Common myeloid progenitor, CD34-positive (primary cell): ENCODE results near the gene CUX1.

Source experiments
- CTCF ChIA-PET: fragments of 350-600 bp; sonication (Branson Sonifier 250); formaldehyde crosslinking; loops from one replicate; lab custom pipeline; 2021; ENCODE audit warnings: antibody characterized with exemption; lab: Charles Lee
- POLR2A ChIA-PET: fragments of 350-600 bp; sonication (Branson Sonifier 250); formaldehyde crosslinking; loops from one replicate; lab custom pipeline; 2021; ENCODE audit warnings: antibody characterized with exemption; lab: Charles Lee
- DNase-seq, 3 donors: peaks; one replicate each; pipeline versions ENCODE4 v3.0.0 to v3.0.0-alpha.2; 2013
- H3K27ac ChIP-seq, 2 experiments: 1 replicate in 1 of 2; 2 replicates in 1 of 2; pipeline ENCODE4 v1.7.0; 2013; ENCODE audit warnings: inconsistent platforms in 2 of 2, low read length in 2 of 2, mild to moderate bottlenecking in 2 of 2, low read depth in 1 of 2, moderate library complexity in 1 of 2; ENCODE audit not compliant: severe bottlenecking in 2 of 2, insufficient read depth in 1 of 2, poor library complexity in 1 of 2
- H3K27me3 ChIP-seq, 5 experiments: replicated peaks in 2 of 5; 1 replicate in 3 of 5; 2 replicates in 2 of 5; pipeline versions ENCODE4 v1.6.1 to v1.7.0; 2013; ENCODE audit warnings: low read length in 4 of 5, mild to moderate bottlenecking in 2 of 5, moderate library complexity in 2 of 5, inconsistent platforms in 1 of 5; ENCODE audit not compliant: insufficient read depth in 5 of 5, control insufficient read depth in 4 of 5
- H3K36me3 ChIP-seq, 4 experiments: 1 replicate in 2 of 4; 2 replicates in 2 of 4; pipeline versions ENCODE4 v1.6.1 to v1.7.0; 2013; ENCODE audit warnings: low read length in 3 of 4, control low read depth in 1 of 4, mild to moderate bottlenecking in 1 of 4; ENCODE audit not compliant: control insufficient read depth in 4 of 4, insufficient read depth in 4 of 4
- H3K4me1 ChIP-seq, 4 experiments: 1 replicate in 3 of 4; 2 replicates in 1 of 4; pipeline versions ENCODE4 v1.6.1 to v1.7.1; 2013; ENCODE audit warnings: low read length in 3 of 4, mild to moderate bottlenecking in 3 of 4, control low read depth in 1 of 4, inconsistent platforms in 1 of 4, moderate library complexity in 1 of 4; ENCODE audit not compliant: control insufficient read depth in 4 of 4, insufficient read depth in 4 of 4; ENCODE audit errors: control extremely low read depth in 1 of 4
- H3K4me3 ChIP-seq, 7 experiments: 1 replicate in 4 of 7; 2 replicates in 3 of 7; pipeline versions ENCODE4 v1.5.1 to v1.7.0; 2013; ENCODE audit warnings: mild to moderate bottlenecking in 7 of 7, low read length in 6 of 7, moderate library complexity in 6 of 7, inconsistent platforms in 2 of 7, low read depth in 2 of 7, control low read depth in 1 of 7; ENCODE audit not compliant: insufficient read depth in 4 of 7, control insufficient read depth in 1 of 7; ENCODE audit errors: extremely low read depth in 1 of 7
- H3K9me3 ChIP-seq, 5 experiments: 1 replicate in 4 of 5; 2 replicates in 1 of 5; pipeline versions ENCODE4 v1.6.1 to v1.7.1; 2013; ENCODE audit warnings: low read length in 4 of 5, mild to moderate bottlenecking in 2 of 5, inconsistent platforms in 1 of 5, low read depth in 1 of 5, moderate library complexity in 1 of 5; ENCODE audit not compliant: control insufficient read depth in 4 of 5, insufficient read depth in 2 of 5; ENCODE audit errors: control extremely low read depth in 1 of 5
- WGBS: methylation state at CpG from one replicate; pipeline ENCODE4 v1.1.5; 2013; ENCODE audit not compliant: insufficient coverage; 5-methylcytosine and 5-hydroxymethylcytosine counted together

Gene CUX1

DNA sequence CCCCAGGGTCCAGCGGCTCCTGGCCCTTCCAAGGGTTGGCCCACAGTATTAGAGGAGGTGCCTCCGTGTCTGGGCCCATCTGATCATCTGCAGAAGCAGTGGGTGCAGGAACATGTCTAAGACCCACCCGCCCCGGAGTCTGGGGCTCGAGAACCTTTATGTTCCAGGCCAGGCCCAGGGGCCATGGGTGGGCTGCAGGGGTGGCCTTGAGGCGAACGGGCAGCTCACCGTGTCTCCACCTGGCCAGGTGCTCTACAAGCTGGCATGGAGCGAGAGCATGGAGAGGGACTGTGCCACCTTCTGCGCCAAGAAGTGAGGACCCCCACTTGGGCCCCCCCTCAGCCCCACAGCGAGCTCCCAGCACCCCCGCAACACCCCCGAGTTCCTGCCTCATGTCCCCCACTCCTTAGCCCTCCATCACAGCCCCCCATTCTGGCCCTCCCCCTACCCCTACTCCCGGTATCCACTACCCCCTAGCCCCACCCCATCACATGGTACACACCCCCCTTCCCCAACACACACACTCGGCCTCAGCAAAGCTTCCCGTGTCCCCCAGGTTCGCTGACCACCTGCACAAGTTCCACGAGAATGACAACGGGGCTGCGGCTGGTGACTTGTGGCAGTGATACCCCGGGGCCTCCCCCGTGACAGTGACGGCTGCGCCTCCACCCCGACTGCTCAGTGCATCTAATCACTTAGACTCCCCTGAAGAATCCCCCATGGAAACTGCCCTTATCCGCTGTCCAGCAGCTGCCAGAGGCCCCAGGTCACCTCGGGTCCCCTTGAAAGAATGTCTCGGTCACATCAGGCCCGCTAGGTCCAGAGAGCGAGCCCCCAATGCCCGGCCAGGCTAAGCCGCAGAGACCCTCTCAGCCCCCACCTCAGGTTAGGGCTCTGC lies 465.3 kb downstream of the CUX1 start:
- peaks cover 0 to 47% (median 35%) of the 10 kb centered on the region in 4 experiments for H3K4me1 ChIP-seq
- 97% methylated on average over 25 of the region's 32 CpGs for WGBS
- POLR2A ChIA-PET: no interaction called here
- H3K9me3 ChIP-seq: no peaks in the 10 kb centered on the region
- no peak for DNase-seq
- no peaks in the 10 kb centered on the region for H3K36me3 ChIP-seq
- no peaks in the 10 kb centered on the region for H3K27me3 ChIP-seq
- H3K27ac ChIP-seq: no peak overlapping the region
- H3K4me3 ChIP-seq: no peak overlapping the region
- CTCF ChIA-PET: interaction anchor here (1.1 to 16.4 kb wide), 4 partner anchors 109 to 672 kb away, joined by 3 to 246 read pairs (median 4); partner anchors contain the start of gene PRKRIP1

DNA sequence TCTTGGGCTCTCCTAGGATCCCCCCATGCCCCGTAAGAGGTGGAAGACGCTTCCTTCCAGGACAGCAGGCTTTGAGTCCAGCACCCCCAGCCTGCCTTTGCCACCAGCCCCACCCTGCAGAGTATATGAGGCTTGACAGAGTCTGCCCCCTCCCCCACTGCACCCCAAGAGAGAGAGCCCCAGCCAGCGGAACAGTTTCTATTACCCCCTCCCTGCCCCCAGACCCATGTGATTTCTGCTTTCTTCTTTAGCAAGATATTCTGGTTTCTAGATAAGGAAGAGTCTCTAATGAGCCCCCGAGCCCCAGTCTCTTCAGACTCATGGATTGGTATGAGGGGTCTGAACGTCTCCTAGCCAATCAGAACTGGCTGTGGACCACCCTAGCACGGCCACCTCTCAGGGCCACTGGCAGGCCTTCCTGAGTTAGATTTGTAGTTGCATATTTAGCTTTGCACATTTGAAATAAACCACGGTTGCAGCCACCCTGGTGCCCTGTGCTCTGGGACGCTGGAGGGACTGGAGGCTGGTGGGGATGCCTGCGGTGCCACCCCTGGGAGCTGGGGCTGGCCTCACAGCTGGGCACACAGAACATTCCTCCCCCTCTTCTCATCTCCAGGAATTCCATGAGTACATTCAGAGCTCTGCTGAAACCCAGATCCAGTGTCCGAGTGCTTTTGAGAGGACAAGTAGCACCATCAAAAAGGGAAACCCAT lies 466.2 kb downstream of the CUX1 start:
- no peak overlapping the region for H3K27ac ChIP-seq
- no peaks in the 10 kb centered on the region for H3K9me3 ChIP-seq
- H3K27me3 ChIP-seq: no peaks in the 10 kb centered on the region
- peaks cover 0 to 56% (median 44%) of the 10 kb centered on the region in 4 experiments for H3K4me1 ChIP-seq
- H3K36me3 ChIP-seq: no peaks in the 10 kb centered on the region
- no peak for DNase-seq
- ChIA-PET CTCF (interaction anchor here (0.6 to 16.4 kb wide), 5 partner anchors 71 to 673 kb away, joined by 3 to 246 read pairs (median 4); partner anchors contain the start of gene PRKRIP1), POLR2A (interaction anchor here (0.5 kb wide), 1 partner anchor 47 kb away, joined by 3 read pairs; no protein-coding TSS in a partner anchor)
- 98% methylated on average over 6 of the region's 10 CpGs for WGBS
- no peak overlapping the region for H3K4me3 ChIP-seq

DNA sequence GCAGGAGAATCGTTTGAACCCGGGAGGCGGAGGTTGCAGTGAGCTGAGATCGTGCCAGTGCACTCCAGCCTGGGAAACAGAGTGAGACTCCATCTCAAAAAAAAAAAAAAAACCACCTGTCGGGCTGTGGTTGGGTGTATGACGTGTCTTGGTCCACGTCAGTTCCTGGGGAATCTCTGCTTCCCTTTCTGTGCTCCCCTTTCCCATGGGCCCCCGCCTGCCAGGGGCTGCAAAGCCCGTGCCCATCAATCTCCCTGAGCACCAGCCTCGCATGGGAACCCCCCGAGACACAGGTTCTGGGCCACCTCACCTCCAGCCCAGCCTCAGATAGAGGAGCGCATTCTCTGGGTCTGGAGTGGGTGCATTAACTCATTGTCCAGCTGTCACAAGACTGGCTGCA lies 467.0 kb downstream of the CUX1 start:
- Histone ChIP-seq H3K27ac (no peak overlapping the region), H3K9me3 (no peaks in the 10 kb centered on the region), H3K4me3 (peak overlapping the region in 4 of 7 experiments; percentile 48 to 76 (median 68)), H3K4me1 (peaks cover 0 to 57% (median 49%) of the 10 kb centered on the region in 4 experiments), H3K36me3 (no peaks in the 10 kb centered on the region), H3K27me3 (no peaks in the 10 kb centered on the region)
- CTCF ChIA-PET: interaction anchor here (0.6 to 16.4 kb wide), 5 partner anchors 14 to 379 kb away, joined by 3 to 246 read pairs (median 4); partner anchors contain the start of gene PRKRIP1
- 46% methylated on average over 2 of the region's 12 CpGs for WGBS
- DNase-seq: peak; percentile 59 to 67 (median 66)
- POLR2A ChIA-PET: interaction anchor here (0.5 kb wide), 2 partner anchors 25 to 46 kb away, joined by 3 read pairs; no protein-coding TSS in a partner anchor

DNA sequence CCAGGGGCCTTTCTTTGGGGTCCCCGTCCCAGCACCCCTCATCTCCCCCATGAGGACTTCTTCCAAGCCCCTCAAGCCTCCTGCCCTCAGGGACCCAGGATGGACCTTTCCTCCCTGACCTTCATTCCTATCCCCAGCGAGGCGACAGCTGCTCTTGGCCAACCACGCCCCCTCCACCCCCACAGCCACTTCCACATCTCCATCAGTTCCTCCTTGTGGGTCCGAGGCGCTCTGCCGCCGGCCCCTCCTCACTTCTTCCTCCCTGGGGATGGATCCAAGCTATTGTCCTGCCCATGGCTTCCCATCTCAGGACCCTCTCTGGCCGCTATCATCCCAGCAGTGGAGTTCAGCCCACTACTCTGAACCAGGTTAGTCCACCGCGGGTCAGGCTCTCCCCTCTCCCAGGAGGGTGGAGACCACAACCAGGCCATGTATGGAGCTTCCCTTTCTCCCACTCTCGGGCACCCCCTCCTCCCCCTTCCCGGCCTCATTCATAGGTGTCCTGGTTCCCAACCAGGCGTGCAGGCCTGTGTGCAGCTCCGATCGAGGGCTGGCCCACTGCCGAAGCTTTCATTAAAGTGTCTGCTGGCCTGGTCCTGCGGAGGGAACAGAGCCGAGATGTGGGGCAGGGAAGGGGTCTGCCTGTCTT lies 467.6 kb downstream of the CUX1 start:
- Histone ChIP-seq H3K27me3 (no peaks in the 10 kb centered on the region), H3K4me3 (peak overlapping the region in 6 of 7 experiments; percentile 28 to 76 (median 57)), H3K9me3 (no peaks in the 10 kb centered on the region), H3K4me1 (peaks cover 0 to 54% (median 49%) of the 10 kb centered on the region in 4 experiments), H3K36me3 (no peaks in the 10 kb centered on the region), H3K27ac (no peak overlapping the region)
- ChIA-PET POLR2A (interaction anchor here (0.5 kb wide), 1 partner anchor 25 kb away, joined by 3 read pairs; no protein-coding TSS in a partner anchor), CTCF (interaction anchor here (1.0 to 16.4 kb wide), 3 partner anchors 13 to 128 kb away, joined by 3 to 246 read pairs (median 4); partner anchors contain the start of gene PRKRIP1)
- WGBS: 8% methylated on average over 17 of the region's 19 CpGs
- peak in 2 of 3 donors; percentile 57 for DNase-seq

DNA sequence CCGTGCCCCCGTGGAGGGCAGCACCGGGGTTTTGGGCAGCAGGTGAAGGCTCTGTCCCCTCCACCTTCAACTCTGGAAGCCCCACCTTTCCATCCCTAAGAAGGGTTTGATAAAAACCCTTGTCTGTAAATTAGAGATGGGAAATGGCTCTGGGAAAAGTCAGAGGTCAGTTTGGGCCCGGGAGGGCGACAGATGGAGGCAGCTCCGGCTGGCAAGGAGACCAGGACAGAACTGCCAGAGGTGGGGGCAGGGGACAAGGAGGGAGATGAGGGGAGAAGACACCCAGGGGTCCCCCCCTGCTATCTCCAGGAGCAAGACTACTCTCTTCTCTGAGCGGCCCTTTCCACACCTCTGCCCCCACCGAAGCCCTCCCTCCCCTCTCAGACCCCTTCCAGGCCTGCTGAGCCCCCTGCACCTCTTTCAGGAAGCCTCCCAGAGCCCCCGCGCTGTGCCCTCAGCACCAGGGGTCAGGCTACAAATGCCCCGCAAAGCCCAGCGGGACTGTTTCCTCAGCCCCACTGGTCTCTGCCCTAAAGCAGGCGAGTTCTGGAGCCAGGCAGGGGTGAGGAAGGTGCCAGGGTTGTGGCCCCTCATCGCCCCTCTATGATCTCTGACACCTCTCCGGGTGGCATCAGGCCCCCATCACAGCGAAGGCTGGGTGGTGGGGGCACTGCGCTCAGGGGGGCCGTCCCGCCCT lies 468.3 kb downstream of the CUX1 start:
- ChIA-PET POLR2A (interaction anchor here (0.6 kb wide), 1 partner anchor 480 kb away, joined by 3 read pairs; no protein-coding TSS in a partner anchor), CTCF (interaction anchor here (16.4 kb wide), 1 partner anchor 106 kb away, joined by 246 read pairs; the partner anchor contains the start of gene PRKRIP1)
- WGBS: 3% methylated on average over 13 of the region's 19 CpGs

More for the DNA sequence above, 468.3 kb downstream of the CUX1 start:
- Histone ChIP-seq H3K27ac (no peak overlapping the region), H3K36me3 (no peaks in the 10 kb centered on the region), H3K4me1 (peaks cover 0 to 54% (median 49%) of the 10 kb centered on the region in 4 experiments), H3K9me3 (no peaks in the 10 kb centered on the region), H3K27me3 (no peaks in the 10 kb centered on the region), H3K4me3 (peak overlapping the region; percentile 38 to 76 (median 64))
- DNase-seq: no peak
